Activated naive CD4-positive, alpha-beta T cell treated with anti-CD3 and anti-CD28 coated beads for 36 hours (primary cell): ENCODE data around the gene COA1. TPM values are rescaled to one million over a fixed set of nuclear protein-coding genes. Genes with fewer than 3 reads are reported as not detected.

Experiments used
- CTCF ChIA-PET: fragments of 350-600 bp; sonication (Branson Sonifier 250); formaldehyde crosslinking; loops from one replicate; lab custom pipeline; 2021; ENCODE audit warnings: antibody characterized with exemption; lab: Charles Lee
- DNase-seq: peaks from one replicate; pipeline ENCODE4 v3.0.0-alpha.2; 2020
- H3K27ac Mint-ChIP-seq: one replicate; pipeline ENCODE4 v1.8.0; 2021; ENCODE audit warnings: mild to moderate bottlenecking, mixed read lengths
- H3K27me3 Mint-ChIP-seq: one replicate; pipeline ENCODE4 v1.8.0; 2021; ENCODE audit warnings: low read depth, mixed read lengths
- H3K36me3 Mint-ChIP-seq: one replicate; pipeline ENCODE4 v1.8.0; 2021; ENCODE audit warnings: low read depth, mixed read lengths
- H3K4me1 Mint-ChIP-seq: one replicate; pipeline ENCODE4 v1.8.0; 2021; ENCODE audit warnings: low read depth, mixed read lengths
- H3K4me3 Mint-ChIP-seq: one replicate; pipeline ENCODE4 v1.8.0; 2021; ENCODE audit warnings: mild to moderate bottlenecking, moderate library complexity, mixed read lengths
- H3K9me3 Mint-ChIP-seq: one replicate; pipeline ENCODE4 v1.8.0; 2021; ENCODE audit warnings: mixed read lengths
- intact Hi-C: fragments of 100-400 bp; cut with micrococcal nuclease; formaldehyde crosslinking; loops from one replicate; pipeline ENCODE4 v1.15.1; 2023
- total RNA-seq, 2 experiments: library from RNA; stranded (reverse); gene quantifications; one replicate each; pipeline ENCODE4 v1.2.3, GENCODE V29; 2021

COA1 gene
- total RNA-seq, 2 experiments from 2014 or later = 85.9 to 87.2 TPM

- Mint-ChIP-seq H3K9me3 (no peaks in the 10 kb centered on the region), H3K4me3 (peak overlapping the region; percentile 28), H3K36me3 (peaks cover 26% of the 10 kb centered on the region), H3K27me3 (no peaks in the 10 kb centered on the region), H3K27ac (peak overlapping the region; percentile 96), H3K4me1 (peaks cover 65% of the 10 kb centered on the region)
- peak; percentile 74 for DNase-seq
- intact Hi-C loops = loop anchor here (1.0 kb wide), 3 partner anchors 10 to 19 kb away; no protein-coding TSS in a partner anchor
- CTCF ChIA-PET = no interaction called here
These were observed 70.4 kb downstream of the COA1 start for GRCh38 chr7:43658718-43659548.

- CTCF ChIA-PET = interaction anchor here (0.7 kb wide), 1 partner anchor 102 kb away, joined by 3 read pairs; no protein-coding TSS in a partner anchor
- no peak overlapping the region for H3K4me3 Mint-ChIP-seq
- H3K27me3 Mint-ChIP-seq = no peaks in the 10 kb centered on the region
- H3K9me3 Mint-ChIP-seq = no peaks in the 10 kb centered on the region
- H3K36me3 Mint-ChIP-seq = peaks cover 20% of the 10 kb centered on the region
- H3K27ac Mint-ChIP-seq = no peak overlapping the region
- DNase-seq = no peak
- intact Hi-C loops = no loop called here
- peaks cover 71% of the 10 kb centered on the region for H3K4me1 Mint-ChIP-seq
These were observed 72.3 kb downstream of the COA1 start for GRCh38 chr7:43656997-43657396.

- no peak for DNase-seq
- no peaks in the 10 kb centered on the region for H3K27me3 Mint-ChIP-seq
- H3K4me1 Mint-ChIP-seq = peaks cover 78% of the 10 kb centered on the region
- no peaks in the 10 kb centered on the region for H3K9me3 Mint-ChIP-seq
- peak overlapping the region; percentile 43 for H3K27ac Mint-ChIP-seq
- no peak overlapping the region for H3K4me3 Mint-ChIP-seq
- peaks cover 22% of the 10 kb centered on the region for H3K36me3 Mint-ChIP-seq
- intact Hi-C loops = no loop called here
- CTCF ChIA-PET = interaction anchor here (1.2 kb wide), 1 partner anchor 73 kb away, joined by 3 read pairs; the partner anchor contains the start of gene STK17A
These were observed 73.7 kb downstream of the COA1 start for GRCh38 chr7:43655584-43655983.

GRCh38 chr7:43653891-43654504 lies 75.3 kb downstream of the COA1 start:
- peak overlapping the region; percentile 40 for H3K4me3 Mint-ChIP-seq
- intact Hi-C loops = loop anchor here (1.0 kb wide), 2 partner anchors 20 to 24 kb away; no protein-coding TSS in a partner anchor
- peak overlapping the region; percentile 93 for H3K27ac Mint-ChIP-seq
- no peaks in the 10 kb centered on the region for H3K9me3 Mint-ChIP-seq
- peaks cover 24% of the 10 kb centered on the region for H3K36me3 Mint-ChIP-seq
- no peak for DNase-seq
- no peaks in the 10 kb centered on the region for H3K27me3 Mint-ChIP-seq
- peaks cover 77% of the 10 kb centered on the region for H3K4me1 Mint-ChIP-seq
- CTCF ChIA-PET = interaction anchor here (0.7 to 10.7 kb wide), 3 partner anchors 46 to 237 kb away, joined by 3 to 172 read pairs (median 61); partner anchors contain the start of gene STK17A

GRCh38 chr7:43653466-43653865 lies 75.9 kb downstream of the COA1 start:
- DNase-seq = no peak
- no peak overlapping the region for H3K4me3 Mint-ChIP-seq
- peaks cover 24% of the 10 kb centered on the region for H3K36me3 Mint-ChIP-seq
- H3K27me3 Mint-ChIP-seq = no peaks in the 10 kb centered on the region
- H3K4me1 Mint-ChIP-seq = peaks cover 77% of the 10 kb centered on the region
- CTCF ChIA-PET = interaction anchor here (0.7 to 10.7 kb wide), 3 partner anchors 46 to 237 kb away, joined by 3 to 172 read pairs (median 61); partner anchors contain the start of gene STK17A
- intact Hi-C loops = no loop called here
- peak overlapping the region; percentile 93 for H3K27ac Mint-ChIP-seq
- H3K9me3 Mint-ChIP-seq = no peaks in the 10 kb centered on the region

GRCh38 chr7:43652364-43652763 lies 77.0 kb downstream of the COA1 start:
- CTCF ChIA-PET = interaction anchor here (0.6 to 10.7 kb wide), 5 partner anchors 11 to 66 kb away, joined by 3 to 172 read pairs (median 4); partner anchors contain the start of gene STK17A
- Mint-ChIP-seq H3K4me3 (no peak overlapping the region), H3K9me3 (no peaks in the 10 kb centered on the region), H3K4me1 (peaks cover 83% of the 10 kb centered on the region), H3K27ac (peak overlapping the region; percentile 98), H3K36me3 (peaks cover 21% of the 10 kb centered on the region), H3K27me3 (no peaks in the 10 kb centered on the region)
- DNase-seq = no peak
- intact Hi-C loops = loop anchor here (1.0 kb wide), 1 partner anchor 48 kb away; no protein-coding TSS in a partner anchor

- peaks cover 94% of the 10 kb centered on the region for H3K4me1 Mint-ChIP-seq
- no peaks in the 10 kb centered on the region for H3K27me3 Mint-ChIP-seq
- intact Hi-C loops = no loop called here
- H3K27ac Mint-ChIP-seq = peak overlapping the region; percentile 98
- H3K4me3 Mint-ChIP-seq = peak overlapping the region; percentile 76
- H3K9me3 Mint-ChIP-seq = no peaks in the 10 kb centered on the region
- CTCF ChIA-PET = interaction anchor here (0.7 to 10.7 kb wide), 9 partner anchors 10 to 841 kb away, joined by 3 to 172 read pairs (median 4); partner anchors contain the start of gene STK17A
- peaks cover 25% of the 10 kb centered on the region for H3K36me3 Mint-ChIP-seq
- DNase-seq = no peak
These were observed 78.8 kb downstream of the COA1 start for GRCh38 chr7:43650457-43651052.

GRCh38 chr7:43649755-43650274 lies 79.5 kb downstream of the COA1 start:
- Mint-ChIP-seq H3K27ac (peak overlapping the region; percentile 98), H3K4me3 (peak overlapping the region; percentile 76), H3K27me3 (no peaks in the 10 kb centered on the region), H3K4me1 (peaks cover 95% of the 10 kb centered on the region), H3K36me3 (peaks cover 31% of the 10 kb centered on the region), H3K9me3 (no peaks in the 10 kb centered on the region)
- peak; percentile 77 for DNase-seq
- CTCF ChIA-PET = interaction anchor here (0.7 to 10.7 kb wide), 9 partner anchors 11 to 841 kb away, joined by 3 to 172 read pairs (median 4); partner anchors contain the start of gene STK17A
- intact Hi-C loops = loop anchor here (1.0 to 5.0 kb wide), 3 partner anchors 28 to 1768 kb away; no protein-coding TSS in a partner anchor

GRCh38 chr7:43648473-43649406 lies 80.6 kb downstream of the COA1 start:
- H3K4me1 Mint-ChIP-seq = peaks cover 94% of the 10 kb centered on the region
- H3K36me3 Mint-ChIP-seq = peaks cover 36% of the 10 kb centered on the region
- DNase-seq = peak; percentile 78
- H3K4me3 Mint-ChIP-seq = peak overlapping the region; percentile 62
- H3K9me3 Mint-ChIP-seq = no peaks in the 10 kb centered on the region
- no peaks in the 10 kb centered on the region for H3K27me3 Mint-ChIP-seq
- peak overlapping the region; percentile 98 for H3K27ac Mint-ChIP-seq
- intact Hi-C loops = loop anchor here (1.0 to 5.0 kb wide), 13 partner anchors 11 to 1766 kb away; no protein-coding TSS in a partner anchor
- CTCF ChIA-PET = interaction anchor here (0.6 to 10.7 kb wide), 18 partner anchors 13 to 718 kb away, joined by 3 to 172 read pairs (median 4); partner anchors contain the start of gene STK17A

- peaks cover 41% of the 10 kb centered on the region for H3K36me3 Mint-ChIP-seq
- H3K27me3 Mint-ChIP-seq = no peaks in the 10 kb centered on the region
- H3K27ac Mint-ChIP-seq = peak overlapping the region; percentile 98
- peaks cover 94% of the 10 kb centered on the region for H3K4me1 Mint-ChIP-seq
- H3K4me3 Mint-ChIP-seq = peak overlapping the region; percentile 62
- H3K9me3 Mint-ChIP-seq = no peaks in the 10 kb centered on the region
- CTCF ChIA-PET = interaction anchor here (0.6 to 10.7 kb wide), 17 partner anchors 8 to 718 kb away, joined by 3 to 172 read pairs (median 4); partner anchors contain the start of gene STK17A
- intact Hi-C loops = loop anchor here (1.0 to 5.0 kb wide), 12 partner anchors 11 to 1766 kb away; no protein-coding TSS in a partner anchor
- peak; percentile 87 for DNase-seq
These were observed 81.5 kb downstream of the COA1 start for GRCh38 chr7:43647673-43648472.
